ENCODE results near the gene LBHD2.

DNA sequence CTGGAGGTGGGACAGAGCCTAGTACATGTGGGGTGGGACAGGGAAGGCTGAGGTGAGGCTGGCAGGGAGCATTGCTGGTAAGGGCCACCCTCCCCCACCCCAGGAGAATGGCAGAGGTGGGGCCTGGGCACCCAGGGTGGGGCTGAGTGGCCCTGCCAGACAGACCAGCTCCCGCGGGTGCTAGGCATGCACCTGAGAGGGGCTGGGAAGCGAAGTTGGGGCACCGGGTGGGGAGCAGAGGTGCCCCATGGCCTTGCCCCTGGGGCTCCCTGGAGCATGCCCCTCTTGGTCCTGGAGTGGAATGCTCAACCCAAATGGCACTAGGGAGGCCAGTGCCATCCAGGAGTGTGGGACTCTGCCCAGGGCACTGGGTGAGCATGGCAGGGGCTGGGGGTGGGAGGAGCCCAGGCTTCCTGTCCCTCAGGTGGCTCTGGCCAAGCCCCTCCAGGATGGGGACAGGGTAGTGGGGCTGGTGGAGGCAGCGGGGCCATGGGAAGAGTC is 40.5 kb downstream of the LBHD2 start:
- TF ChIP-seq, protein P1, sequence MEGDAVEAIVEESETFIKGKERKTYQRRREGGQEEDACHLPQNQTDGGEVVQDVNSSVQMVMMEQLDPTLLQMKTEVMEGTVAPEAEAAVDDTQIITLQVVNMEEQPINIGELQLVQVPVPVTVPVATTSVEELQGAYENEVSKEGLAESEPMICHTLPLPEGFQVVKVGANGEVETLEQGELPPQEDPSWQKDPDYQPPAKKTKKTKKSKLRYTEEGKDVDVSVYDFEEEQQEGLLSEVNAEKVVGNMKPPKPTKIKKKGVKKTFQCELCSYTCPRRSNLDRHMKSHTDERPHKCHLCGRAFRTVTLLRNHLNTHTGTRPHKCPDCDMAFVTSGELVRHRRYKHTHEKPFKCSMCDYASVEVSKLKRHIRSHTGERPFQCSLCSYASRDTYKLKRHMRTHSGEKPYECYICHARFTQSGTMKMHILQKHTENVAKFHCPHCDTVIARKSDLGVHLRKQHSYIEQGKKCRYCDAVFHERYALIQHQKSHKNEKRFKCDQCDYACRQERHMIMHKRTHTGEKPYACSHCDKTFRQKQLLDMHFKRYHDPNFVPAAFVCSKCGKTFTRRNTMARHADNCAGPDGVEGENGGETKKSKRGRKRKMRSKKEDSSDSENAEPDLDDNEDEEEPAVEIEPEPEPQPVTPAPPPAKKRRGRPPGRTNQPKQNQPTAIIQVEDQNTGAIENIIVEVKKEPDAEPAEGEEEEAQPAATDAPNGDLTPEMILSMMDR (IDR thresholded peaks at IDR 0.05): no peak
- TF ChIP-seq EZH2 (IDR thresholded peaks at IDR 0.05): no peak

All from neural progenitor cell (in vitro differentiated cells).